ENCODE data around the gene LAMTOR5.

DNA sequence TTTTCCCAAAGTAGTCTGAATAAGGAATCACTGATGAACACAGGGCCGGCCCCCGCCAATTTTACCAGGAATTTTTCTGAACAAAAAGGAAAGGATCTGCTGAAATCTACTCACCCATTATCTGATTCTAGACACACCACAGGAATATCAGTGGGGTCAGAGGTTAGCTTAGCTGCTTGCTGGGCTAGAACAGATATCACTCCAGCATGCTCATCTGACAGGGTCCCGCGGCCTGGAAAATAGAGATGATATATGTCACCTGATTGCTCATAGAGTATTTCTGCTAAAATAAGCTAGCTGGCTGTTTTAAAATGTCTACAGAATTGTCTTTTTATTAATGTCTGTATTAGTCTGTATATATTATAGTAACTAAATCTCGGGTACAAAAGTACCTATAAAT, 3.7 kb downstream of the LAMTOR5 start:
- TF ChIP-seq, protein P1, sequence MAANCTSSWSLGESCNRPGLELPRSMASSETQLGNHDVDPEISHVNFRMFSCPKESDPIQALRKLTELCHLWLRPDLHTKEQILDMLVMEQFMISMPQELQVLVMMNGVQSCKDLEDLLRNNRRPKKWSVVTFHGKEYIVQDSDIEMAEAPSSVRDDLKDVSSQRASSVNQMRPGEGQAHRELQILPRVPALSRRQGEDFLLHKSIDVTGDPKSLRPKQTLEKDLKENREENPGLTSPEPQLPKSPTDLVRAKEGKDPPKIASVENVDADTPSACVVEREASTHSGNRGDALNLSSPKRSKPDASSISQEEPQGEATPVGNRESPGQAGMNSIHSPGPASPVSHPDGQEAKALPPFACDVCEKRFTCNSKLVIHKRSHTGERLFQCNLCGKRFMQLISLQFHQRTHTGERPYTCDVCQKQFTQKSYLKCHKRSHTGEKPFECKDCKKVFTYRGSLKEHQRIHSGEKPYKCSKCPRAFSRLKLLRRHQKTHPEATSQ (CRISPR knock-in tag; IDR thresholded peaks at IDR 0.05; ENCODE audit: borderline replicate concordance), result no peak
- TF ChIP-seq, protein P2, sequence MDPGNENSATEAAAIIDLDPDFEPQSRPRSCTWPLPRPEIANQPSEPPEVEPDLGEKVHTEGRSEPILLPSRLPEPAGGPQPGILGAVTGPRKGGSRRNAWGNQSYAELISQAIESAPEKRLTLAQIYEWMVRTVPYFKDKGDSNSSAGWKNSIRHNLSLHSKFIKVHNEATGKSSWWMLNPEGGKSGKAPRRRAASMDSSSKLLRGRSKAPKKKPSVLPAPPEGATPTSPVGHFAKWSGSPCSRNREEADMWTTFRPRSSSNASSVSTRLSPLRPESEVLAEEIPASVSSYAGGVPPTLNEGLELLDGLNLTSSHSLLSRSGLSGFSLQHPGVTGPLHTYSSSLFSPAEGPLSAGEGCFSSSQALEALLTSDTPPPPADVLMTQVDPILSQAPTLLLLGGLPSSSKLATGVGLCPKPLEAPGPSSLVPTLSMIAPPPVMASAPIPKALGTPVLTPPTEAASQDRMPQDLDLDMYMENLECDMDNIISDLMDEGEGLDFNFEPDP (CRISPR knock-in tag; conservative IDR thresholded peaks at IDR 0.05), result no peak
- no peak for TF ChIP-seq ZBTB7A (CRISPR knock-in tag; IDR thresholded peaks at IDR 0.05)
- no peak for TF ChIP-seq JUND (CRISPR knock-in tag; IDR thresholded peaks at IDR 0.05)
- TF ChIP-seq MBD4 (IDR thresholded peaks at IDR 0.05; ENCODE audit: borderline replicate concordance, low read length), result no peak
- TF ChIP-seq, protein P3, sequence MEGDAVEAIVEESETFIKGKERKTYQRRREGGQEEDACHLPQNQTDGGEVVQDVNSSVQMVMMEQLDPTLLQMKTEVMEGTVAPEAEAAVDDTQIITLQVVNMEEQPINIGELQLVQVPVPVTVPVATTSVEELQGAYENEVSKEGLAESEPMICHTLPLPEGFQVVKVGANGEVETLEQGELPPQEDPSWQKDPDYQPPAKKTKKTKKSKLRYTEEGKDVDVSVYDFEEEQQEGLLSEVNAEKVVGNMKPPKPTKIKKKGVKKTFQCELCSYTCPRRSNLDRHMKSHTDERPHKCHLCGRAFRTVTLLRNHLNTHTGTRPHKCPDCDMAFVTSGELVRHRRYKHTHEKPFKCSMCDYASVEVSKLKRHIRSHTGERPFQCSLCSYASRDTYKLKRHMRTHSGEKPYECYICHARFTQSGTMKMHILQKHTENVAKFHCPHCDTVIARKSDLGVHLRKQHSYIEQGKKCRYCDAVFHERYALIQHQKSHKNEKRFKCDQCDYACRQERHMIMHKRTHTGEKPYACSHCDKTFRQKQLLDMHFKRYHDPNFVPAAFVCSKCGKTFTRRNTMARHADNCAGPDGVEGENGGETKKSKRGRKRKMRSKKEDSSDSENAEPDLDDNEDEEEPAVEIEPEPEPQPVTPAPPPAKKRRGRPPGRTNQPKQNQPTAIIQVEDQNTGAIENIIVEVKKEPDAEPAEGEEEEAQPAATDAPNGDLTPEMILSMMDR (CRISPR knock-in tag; IDR thresholded peaks at IDR 0.05), result no peak
- TF ChIP-seq HNRNPL (IDR thresholded peaks at IDR 0.05; ENCODE audit: low read depth, low read length), result no peak
- no peak for TF ChIP-seq ZNF546 (CRISPR knock-in tag; conservative IDR thresholded peaks at IDR 0.05)
- TF ChIP-seq EZH2 (conservative IDR thresholded peaks at IDR 0.05; ENCODE audit: low read depth, low read length), result no peak
- TF ChIP-seq MAFK (conservative IDR thresholded peaks at IDR 0.05 in 1 of 2, IDR thresholded peaks at IDR 0.05 in 1 of 2; ENCODE audit: low read length in 2 of 2), result no peak
- TF ChIP-seq ZNF20 (CRISPR knock-in tag; IDR thresholded peaks at IDR 0.05), result no peak
- TF ChIP-seq MYC (CRISPR knock-in tag; IDR thresholded peaks at IDR 0.05; ENCODE audit: borderline replicate concordance), result no peak

All from HepG2 (cell line).